AG08396 (cell line): ENCODE results near the gene SLC46A1.

Experiments
- DNase-seq: peaks from one replicate; pipeline ENCODE4 v3.0.0; 2012; ENCODE audit warnings: low spot score, mixed read lengths

SLC46A1 gene

DNA sequence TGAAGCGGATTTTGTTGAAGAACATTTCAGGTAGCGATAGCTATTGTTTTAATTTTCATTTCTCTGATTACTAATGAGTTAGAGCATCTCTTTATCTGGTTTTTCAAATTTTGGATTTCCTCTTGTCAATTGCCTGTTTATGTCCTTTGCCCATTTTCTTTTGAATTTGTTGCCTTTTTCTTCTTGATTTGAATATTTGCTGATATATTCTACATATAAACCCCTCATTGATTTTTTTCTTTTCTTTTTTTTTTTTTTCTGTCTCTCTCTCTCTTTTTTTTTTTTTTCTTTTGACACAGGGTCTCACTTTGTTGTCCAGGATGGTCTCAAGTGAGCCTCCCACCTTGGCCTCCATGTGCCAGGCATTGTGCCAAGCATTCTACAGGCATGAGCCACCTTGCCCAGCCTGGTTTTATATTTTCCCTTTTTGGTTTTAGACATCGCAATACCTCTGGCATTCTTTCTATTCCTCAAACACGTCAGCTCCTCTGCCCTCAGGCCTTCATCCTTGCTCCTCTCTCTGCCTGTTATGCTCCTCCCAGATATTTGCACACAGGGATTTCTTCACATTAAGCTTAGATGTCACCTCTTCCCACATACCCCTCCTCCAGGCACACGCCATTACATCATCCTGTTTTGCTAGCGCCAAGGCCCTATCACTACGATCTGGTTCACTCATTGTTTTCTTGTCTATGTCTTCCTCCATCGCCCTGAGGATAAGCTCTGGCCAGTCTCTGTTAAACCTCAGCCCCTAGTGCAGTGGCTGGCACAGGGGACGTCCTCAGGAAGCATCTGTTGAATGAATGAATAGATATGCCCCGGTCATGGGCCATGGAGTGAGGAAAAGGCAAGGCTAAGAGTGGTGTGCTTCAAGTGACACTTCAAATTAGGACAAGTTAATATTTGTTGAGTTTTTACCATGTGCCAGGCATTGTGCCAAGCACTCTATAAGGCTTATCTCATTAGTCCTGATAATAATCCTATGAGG lies 25.9 kb downstream of the SLC46A1 start:
- no peak for DNase-seq

DNA sequence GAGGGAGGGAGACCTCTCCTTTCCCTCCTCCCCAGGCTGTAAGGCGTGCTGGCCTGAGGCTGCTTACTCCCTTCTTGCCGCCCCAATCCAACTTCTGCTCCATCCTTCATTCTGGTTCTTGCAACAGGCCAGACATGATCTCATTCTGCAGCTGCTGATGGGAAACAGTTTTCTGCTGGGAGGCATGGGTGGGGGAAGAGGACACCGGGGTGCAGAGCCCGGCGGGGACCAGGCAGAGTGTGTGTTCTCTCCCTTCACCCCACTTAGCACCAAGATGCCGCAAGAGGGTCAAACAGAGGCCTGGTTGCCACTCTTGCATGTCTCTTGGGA lies 33.1 kb downstream of the SLC46A1 start:
- no peak for DNase-seq

DNA sequence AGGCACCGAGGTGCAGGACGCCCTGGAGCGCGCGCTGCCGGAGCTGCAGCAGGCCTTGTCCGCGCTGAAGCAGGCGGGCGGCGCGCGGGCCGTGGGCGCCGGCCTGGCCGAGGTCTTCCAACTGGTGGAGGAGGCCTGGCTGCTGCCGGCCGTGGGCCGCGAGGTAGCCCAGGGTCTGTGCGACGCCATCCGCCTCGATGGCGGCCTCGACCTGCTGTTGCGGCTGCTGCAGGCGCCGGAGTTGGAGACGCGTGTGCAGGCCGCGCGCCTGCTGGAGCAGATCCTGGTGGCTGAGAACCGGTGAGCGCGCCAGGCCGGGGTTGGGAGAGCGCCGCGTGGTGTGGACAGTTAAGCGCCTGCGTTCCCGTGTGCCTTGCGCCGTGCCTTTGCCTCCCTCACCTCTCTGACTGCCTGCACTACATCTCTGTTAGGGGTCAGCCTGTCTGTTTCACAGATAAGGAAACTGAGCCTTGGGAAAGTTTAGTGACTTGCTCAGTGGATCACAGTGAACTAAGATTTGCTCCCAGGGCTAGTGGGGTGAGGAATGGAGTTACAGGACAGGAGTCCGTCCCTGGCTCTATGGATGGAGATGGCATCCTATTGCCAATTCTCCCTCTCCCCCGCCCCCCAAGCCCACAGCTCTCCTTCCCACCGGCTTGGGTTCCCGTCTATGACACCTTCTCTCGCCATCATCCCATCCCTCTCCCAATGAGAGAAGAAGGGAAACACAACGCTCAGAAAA lies 33.6 kb downstream of the SLC46A1 start:
- DNase-seq = peak; percentile 60

DNA sequence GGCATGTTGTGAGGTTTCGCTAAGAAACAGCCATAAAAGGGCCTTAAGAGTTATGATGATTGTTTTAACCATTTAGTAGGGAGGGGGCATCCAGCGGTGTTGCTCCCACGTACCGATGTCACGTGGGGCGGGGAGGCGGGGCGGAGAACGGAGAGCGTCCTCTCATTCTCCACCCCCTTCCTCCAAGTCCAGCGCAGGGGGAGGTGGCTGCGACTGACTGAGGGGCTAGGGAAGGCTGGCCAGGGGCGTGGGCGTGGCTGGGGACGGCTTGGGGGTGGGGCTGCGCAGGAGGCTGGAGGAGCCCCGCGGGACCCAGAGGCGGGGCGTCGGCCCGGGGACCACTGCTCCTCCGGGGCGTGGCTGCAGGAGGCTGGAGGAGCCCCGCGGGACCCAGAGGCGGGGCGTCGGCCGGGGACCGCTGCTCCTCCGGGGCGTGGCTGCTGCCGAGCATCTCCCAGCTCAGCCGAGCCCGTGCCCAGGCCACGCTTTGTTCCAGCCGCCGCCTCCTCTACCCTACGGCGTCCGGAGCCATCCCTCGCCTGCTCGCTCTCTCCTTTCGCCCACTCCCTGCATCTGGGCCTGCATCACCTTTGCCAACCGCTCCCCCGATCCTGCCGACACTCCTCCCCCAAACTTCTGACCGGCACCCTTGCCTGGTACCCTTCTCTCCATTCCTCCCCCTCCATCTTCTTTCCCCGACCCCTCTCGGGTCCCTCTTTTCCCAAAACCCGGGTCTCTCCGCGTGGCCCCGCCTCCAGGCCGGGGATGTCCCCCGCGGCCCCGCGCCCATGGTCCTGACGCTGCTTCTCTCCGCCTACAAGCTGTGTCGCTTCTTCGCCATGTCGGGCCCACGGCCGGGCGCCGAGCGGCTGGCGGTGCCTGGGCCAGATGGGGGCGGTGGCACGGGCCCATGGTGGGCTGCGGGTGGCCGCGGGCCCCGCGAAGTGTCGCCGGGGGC lies 34.5 kb downstream of the SLC46A1 start, which contains the start of gene SARM1:
TSS of gene SARM1 (plus strand) at position 450 of the 958 bp plus-strand sequence. CDS start at position 789, 339 bp downstream.
- DNase-seq = peak; percentile 95

DNA sequence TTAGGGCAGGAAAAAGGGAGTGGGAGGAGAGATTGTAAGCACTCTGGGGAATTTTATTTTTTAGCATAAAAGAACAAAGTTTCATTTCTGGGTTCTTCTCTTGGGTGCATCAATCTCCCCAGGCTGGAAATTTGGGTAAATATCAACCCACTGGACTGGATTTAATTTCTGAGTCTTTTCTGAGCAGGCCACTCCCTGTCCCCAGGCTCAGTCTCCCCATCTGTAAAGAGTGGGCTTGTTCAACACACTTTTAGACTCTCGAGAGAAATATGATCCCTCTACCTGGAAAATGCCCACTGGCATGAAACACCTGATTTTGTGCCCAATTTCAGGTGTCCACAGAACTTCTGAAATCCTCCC lies 35.3 kb downstream of the SLC46A1 start:
- no peak for DNase-seq

DNA sequence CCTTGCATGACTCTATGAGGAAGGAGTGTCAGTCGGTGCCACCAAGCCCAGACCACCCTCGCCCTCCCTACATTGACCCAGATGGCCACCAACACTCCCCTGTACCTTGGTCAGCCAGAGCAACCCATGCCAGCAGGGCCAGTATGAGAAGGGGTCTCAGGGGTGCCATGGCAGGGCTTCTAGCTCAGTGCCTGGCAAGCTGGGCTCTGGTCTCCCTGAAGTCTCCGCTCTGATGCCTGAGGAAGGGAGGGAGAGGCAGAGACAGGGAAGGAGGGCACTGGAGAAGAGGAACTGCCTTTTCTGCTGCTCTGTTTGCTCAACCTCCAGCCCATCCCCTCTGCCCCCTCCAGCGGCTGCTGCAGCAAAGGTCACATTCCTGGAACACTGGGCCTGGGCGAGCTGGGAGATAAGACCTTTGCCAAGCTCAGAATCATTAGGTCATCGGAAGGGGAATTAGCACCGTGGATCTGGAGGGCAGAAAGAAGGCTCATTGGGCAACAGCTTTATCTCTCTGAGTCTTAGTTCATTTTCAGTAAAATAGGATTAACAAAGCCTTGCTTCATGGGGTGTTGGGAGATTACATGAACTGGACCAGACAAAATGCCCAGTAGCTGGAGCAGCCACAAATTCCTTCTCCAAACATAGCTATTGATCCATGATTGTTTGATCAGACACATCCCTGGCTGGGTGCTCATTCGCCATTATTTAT lies 35.8 kb downstream of the SLC46A1 start, which contains the start of gene VTN:
TSS of gene VTN (minus strand) at position 273 of the 709 bp plus-strand sequence. CDS start at position 169, 104 bp downstream.
- peak; percentile 64 for DNase-seq

DNA sequence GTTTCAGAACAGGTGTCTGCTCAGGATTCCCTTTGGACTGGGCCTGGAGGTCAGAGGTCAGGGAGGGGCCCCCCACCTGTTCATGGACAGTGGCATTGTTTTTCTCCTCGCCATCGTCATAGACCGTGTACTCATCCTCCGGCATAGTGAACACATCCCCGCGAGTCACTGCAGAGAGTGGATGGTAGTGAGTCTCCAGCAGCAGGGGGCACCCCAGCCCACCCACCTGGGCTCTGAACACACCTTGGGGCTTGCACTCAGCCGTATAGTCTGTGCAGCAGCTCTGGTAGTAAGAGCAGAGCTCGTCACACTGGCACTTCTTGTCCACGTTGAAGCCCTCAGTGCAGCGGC lies 36.4 kb downstream of the SLC46A1 start:
- DNase-seq = no peak

DNA sequence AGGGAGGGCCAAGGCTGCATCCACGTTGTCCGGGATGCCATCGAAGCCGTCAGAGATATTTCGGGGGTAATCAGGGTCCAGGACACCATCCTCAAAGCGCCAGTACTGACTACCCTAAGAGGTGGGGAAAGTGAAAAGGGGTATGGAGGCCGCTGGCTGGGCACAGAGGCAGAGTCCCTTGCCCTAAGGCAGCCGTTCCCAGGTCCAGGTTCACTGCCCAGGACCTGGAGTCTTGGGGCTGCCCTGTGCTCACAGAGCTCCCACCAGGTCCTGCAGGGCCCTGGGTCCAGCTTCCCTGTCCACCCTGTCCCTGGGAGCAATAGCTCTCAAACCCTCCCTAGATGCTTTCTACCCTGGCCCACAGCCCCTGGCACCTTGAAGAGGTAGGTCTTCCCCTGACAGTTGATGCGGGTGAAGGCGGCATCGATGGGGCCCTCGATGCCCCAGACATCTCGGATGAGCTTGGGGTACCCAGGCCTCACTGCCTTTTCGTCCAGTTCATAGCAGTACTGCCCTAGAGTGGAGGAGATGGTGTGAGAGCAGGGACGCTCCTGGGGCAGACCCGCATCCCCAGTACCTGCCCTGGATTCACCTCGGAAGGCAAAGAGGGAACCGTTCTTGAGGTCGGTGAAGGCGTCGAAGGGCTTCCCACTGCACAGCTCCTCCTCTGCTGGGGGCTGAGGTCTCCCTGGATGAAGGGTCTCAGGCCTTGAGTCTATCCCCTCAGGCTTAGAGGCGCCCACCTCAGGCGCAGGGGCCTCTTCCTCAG lies 36.9 kb downstream of the SLC46A1 start:
- no peak for DNase-seq

DNA sequence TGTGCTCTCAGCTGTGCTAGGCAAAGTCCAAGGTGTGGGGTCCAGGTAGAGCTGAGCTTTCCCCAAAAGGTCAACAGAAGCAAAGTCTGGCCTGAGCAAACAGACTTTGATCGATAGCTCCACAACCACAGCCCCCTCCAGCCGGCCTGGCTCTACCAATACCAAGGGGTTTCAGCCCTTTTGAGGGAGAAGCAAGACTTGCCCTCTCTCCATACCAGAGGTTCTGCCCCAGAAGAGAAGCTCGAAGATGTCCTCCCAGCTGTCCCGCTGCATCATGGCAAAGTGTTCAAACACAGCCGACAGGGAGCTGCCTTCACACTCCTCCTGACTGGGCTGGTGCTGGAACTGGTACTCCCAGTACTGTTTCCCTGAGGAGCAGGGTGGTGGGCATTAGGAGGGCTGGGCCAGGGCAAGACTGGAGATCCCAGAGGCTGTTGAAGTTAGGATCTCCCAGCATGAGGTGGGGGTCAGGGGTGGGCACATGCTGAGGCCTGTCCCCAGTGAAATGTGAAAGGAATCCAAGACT lies 37.6 kb downstream of the SLC46A1 start:
- no peak for DNase-seq

DNA sequence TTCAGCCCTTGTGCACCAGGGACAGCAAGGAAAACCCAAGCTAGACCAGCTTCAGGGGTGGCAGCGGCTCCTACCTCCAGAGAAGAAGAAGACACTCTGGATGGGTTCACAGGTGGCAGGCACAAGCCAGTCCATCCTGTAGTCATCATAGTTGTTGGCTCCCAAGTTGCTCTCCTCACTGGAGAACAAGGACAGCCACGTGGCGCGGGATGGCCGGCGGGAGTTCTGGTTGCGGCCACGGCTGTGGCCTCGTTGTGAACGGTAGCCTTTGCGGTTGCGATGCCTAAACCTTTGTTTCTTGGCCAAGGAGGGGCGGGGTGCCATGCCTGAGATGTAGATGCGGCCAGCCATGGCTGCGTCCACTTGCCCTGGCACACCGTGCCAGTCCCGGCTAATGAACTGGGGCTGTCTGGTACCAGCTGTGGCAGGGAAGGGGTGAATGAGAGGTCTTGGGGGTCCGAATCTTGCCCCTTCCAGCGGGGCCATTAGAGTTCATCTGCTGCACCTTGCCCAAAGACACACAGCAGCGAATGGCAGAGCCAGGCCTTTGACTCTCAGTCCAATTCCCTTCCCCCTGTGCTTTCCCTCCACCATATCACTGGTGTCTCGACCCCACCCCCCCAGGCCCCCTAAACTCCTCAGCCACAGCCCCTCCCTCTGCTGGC lies 38.2 kb downstream of the SLC46A1 start:
- DNase-seq = no peak

DNA sequence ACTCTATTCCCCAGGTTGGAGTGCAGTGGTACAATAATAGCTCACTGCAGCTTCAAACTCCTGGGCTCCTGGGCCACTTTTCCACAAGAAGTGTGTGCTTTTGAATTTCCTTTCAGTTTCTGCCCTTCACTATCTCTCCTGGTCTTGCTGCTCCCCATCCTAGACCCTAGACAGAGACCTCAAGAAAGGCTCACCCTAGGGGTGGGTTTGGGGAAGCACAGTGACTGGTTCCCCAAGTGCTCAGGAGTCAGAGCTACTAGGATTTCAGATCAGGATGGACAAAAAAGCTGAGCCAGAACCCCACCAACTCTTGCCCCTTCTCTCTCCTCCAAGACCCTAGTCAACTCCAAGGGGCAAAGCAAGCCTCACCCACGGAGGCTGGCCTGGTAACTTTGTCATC lies 39.4 kb downstream of the SLC46A1 start:
- DNase-seq = no peak

DNA sequence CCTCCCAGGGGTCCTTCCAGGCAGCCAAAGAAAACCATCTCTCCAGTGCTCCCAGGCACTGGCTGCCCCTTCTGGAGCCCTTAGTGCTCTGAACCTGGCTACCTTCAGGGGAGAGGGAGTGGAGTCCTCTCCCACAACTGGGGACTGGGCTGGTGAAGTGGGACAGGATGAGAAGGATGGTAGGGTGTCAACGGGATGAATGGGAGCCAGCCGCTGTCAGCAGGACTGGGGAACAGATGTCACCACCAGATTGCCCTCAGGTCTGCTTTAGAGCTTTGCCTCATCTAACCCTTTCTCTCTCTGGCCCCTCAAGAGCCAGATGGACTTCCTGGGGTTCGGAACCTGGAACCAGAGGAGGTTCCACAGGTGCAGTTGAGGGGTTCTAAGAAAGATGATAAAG lies 40.5 kb downstream of the SLC46A1 start:
- DNase-seq = no peak

DNA sequence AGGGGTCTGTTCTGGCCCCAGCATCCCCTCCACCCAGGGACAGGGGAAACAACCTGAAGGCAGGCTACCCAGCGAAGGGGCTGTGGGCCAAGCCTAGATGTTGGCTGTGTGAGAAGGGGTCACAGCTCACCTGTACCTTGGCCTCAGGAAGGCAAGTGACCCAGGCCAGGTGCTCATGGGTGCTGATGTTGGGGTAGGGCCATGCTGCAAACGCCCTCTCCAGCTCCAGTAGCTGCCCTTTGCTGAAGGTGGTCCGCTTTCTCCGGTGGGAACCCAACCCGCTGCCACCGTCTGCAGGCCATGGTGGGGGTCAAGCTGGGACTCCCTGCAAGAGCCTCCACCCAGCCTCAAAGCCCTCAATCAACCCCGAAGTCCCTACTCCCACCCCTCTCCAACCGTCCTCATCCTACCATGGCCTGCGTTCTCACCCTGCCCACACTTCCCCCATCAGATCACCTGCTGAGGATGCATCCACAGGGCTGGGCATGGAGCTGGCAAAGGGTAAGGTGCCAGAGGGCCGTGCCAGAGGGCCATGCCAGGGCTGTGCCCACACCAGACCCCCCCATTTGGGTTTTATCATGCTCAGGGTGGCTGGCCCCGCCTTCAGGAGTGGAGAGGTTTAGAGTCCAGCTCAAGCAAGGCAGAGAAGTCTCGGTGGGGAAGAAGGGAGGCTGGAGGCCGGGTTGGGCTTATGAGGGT lies 41.2 kb downstream of the SLC46A1 start, which contains the start of gene SEBOX:
TSS of gene SEBOX (minus strand) at position 535 of the 699 bp plus-strand sequence. CDS start at position 487, 48 bp downstream.
- no peak for DNase-seq

DNA sequence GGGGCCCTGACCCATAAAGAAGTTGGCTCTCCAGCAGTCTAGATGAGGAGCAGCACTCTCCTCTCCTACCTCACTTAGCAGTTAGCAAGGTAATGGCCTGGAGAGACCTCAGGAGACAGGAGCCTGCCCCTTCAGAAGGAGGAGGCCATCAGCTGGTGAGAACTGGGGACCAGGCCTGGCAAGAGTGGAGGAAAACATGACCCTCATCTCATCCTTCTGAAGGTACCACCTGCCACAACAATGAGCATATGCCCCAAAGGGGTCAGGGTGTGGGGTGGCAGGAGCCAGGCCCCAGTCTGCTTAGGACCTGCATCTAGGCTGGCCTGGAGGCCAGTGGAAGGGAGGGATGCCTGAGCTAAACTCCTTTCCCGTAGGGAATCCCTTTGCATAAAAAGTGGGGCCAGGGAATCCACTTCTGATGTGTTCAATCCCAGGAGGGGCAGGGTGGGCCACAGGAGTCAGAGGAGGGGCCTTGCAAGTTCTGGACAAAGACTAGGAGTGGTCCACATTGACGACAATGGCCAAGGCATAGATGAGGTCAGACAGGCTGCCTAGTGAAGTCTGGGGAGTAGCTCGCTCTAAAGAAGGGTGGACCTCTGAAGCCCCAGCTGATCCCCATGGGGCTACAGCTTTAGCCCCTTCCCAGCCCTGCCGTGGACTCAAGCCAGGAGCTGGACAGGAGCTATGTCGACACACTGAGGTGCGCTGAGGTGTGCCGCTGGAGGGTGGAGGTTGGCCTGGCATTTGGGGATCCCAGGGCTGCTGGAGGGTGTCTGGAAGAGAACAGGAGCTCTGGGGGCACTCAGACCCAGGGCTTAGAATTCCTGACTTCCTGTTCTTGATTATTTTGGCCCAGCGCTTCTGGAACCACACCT lies 42.0 kb downstream of the SLC46A1 start:
- no peak for DNase-seq

DNA sequence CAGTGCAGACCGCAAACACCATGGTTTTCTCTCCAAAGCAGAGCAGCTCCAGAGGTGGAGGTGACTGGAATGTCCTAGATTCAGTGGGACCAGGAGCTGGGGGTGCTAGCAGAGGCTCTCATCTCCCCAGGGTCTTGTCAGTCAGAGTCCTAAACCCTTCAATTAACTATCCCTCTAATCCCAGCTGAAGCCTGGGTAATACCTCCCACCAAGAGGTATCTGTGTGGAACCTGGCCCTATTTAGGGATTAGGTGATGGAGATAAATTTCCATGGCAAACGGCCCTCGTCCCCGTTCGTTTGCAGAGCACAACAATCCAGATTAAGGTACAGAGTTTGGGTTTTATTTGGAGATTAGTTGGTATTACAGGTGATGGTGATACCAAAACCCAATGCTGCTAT lies 42.8 kb downstream of the SLC46A1 start:
- no peak for DNase-seq

DNA sequence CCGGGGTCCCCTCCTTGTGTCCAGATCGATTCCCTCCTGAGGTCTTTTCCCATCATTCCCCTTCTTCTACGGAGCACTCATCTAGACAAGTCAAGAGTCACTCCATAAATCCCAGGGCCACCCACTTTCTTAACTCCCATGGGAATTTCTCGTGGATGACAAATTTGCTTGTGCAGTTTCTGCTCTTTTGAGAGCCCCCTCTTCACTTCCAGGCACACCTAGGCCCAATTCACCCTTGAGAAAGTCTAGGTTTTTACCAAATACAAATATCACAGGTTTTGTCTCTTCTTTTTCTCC lies 48.2 kb downstream of the SLC46A1 start:
- no peak for DNase-seq

DNA sequence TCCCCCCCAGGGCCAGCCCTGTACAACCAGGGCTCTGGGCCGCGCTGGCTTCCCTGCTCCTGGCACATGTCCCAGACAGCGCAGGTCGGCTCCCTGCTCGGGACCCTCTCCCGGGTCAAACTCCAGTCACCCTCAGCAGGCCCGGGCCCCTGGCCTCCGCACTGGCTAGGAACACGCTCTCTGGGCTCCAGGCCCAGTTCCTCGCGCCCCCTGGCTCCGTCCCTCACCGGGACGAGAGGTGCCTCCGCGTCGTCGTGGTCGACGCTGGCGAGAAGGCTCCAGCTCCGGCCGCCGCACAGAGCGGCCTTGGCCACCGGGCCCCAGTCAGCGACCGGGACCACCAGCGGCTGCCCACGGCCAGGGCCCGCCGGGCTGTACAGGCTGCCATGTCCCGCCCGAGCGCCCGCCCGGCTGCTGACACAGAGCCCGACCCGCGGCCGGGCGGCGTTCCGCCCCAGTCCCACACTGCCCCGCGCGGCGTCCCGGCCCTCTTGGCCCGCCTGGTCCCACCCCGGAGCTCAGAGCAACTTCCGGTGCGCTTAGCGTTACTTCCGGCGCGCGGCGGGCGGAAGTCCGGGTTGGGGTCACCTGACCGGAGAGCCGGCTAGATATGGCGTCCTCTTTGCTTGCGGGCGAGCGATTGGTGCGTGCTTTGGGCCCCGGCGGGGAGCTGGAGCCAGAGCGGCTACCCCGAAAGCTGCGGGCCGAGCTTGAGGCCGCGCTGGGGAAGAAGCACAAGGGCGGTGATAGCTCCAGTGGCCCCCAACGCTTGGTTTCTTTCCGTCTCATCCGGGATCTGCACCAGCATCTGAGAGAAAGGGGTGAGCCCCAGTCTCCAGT lies 48.7 kb downstream of the SLC46A1 start, which contains the start of gene POLDIP2:
TSS of gene POLDIP2 (minus strand) at position 467 of the 840 bp plus-strand sequence. CDS start at position 388, 79 bp downstream.
- DNase-seq = peak; percentile 97
